ENCODE results near the gene EYA2.

EYA2 gene

DNA sequence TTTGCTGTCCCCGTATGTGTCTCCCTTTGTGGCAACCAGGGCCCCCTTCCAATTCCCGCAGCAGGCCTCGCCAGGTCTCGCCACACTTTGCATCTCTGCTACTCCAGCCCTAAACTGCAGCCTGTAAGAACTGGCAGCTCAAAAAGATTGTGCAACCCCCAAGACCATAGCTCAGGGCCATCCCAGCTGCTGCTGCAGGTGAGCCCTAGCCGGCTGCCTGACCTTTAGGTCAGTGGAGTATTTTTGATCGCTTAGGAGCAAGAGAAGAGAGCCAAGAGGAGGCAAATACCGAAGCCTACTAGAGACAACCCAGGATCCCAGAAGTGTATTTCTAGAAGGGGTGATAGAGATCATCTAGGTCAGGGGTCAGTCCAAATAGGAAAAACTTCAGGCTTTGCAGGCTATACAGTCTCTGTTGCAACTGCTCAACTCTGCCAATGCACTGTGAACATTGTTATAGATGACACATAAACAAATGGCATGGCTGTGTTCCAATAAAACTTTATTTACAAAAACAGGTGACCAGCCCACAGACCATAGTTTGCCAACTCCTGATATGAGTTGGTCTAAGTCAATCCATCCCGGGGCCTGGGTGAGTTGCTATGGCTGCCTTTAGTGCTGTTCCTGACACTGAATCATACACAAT, 138.4 kb downstream of the EYA2 start:
- no peak for DNase-seq (ENCODE audit: extremely low read depth in 1 of 2, low read depth in 1 of 2)

DNA sequence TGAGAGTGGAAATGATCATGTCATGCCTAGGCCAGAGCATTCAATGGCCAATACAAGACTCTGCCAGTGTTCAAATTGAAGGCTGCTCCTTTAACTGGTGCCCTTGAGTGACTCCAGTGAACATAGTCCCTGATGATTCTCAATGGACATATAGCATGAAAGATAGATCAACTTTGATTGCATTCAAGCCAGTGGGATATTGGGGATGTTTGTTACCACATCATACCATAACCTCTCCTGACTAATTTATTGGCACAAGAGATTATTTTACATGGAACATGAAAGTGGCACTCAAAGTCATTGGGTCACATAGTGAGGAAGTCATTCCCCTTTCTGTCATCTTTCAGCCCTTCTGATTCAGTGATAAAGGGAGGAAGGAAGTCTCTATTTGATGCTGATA, 139.0 kb downstream of the EYA2 start:
- DNase-seq (ENCODE audit: extremely low read depth in 1 of 2, low read depth in 1 of 2) = no peak

DNA sequence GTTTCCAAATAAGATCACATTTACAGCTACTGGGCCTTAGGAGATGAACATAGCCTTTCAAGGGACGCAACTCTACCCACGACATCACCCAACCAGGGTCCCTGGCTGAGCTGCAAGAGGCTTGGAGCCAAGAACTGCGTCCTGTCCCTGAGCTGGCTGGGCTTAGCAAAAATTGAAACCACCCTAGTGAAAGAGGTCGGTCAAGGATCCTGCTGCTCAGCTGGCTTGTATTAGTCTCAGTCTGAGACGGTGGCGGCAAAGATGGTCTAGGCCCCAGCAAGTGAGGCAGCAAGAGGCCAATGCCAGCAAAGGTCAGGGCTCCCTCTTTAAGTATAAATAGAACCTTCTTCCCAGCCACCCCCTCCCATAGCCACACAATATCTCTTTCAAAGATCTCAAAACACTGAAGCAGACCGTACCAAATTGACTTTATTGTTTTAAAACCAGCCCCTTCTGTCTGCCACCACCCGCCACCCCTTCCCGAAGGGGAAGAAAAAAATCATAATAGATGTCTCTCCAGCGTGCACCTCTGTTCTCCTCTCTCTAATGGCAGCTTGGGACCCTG, 140.5 kb downstream of the EYA2 start:
- no peak for DNase-seq (ENCODE audit: extremely low read depth in 1 of 2, low read depth in 1 of 2)

DNA sequence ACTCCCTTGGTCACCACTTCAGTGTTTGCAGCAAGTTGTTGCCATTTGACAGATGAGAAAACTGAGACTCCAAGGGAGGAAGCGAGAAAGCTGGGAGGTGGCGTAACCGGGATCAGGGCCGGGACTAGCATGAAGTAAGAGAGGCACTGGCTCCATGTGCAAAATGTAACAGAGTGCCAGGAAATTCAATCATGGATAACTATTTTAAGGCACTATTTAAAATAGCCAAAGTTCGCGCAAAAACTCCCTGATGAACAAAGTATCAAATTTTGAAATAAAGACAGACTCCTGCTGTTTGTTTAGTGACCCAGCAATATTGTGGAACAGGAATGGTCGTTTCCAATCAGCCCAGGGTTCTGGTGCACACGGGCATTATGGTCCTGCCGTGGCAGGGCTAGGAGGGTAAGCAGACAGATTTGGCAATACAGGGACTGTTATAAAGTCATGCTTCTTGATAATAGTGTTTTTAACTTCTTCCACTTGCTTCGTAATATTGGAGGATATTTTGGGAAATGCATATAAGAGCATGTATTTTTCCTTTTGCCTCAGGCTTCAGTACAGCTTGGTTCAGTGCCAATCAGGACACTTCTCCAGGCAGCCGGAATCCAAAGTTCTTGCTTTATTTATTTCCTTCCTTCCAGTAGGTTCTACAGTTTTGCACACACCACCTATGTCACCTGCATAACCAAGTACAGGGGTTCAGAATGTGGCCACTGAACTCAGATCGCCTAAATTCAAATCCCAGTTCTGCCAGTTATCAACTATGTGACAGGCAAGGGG, 141.6 kb downstream of the EYA2 start:
- no peak for DNase-seq (ENCODE audit: extremely low read depth in 1 of 2, low read depth in 1 of 2)

DNA sequence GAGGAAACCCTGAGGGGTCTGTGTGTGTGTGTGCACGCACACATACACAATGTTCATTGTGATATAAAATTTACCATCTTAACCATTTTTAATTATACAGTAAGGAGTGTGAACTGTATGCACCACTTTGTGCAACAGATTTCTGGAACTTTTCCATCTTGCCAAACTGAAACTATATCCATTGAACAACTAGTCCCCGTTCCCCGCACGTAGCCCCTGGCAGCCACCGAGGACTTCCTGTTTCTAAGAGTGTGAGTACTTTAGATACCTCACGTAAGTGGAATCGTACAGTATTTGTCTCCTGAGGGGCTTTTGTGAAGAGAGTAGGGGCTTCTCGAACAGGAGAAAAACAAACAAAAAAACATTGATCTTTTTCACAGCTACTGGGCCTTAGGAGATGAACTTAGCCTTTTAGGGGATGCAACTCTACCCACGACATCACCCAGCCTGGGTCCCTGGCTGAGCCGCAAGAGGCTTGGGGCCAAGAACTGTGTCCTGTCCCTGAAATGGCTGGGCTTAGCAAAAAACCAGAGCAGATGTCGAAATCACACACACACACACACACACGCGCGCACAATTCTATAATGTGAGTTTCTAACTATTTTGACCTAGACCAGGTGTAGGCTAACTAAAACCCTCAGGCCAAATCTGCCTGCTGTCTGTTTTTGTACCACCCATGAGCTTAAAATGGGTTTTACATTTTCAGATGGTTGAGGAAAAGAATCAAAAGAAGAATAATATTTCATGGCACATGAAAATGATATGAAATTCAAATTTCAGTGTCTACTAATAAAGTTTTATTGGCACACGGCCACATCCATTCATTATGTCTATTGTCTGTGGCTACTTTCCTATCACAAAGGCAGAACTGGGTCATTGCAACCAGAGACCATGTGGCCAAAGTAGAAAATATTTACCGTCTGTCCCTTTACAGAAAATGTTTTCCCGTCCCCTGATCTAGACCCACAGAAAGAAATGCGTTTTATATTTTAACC, 144.2 kb downstream of the EYA2 start:
- no peak for DNase-seq (ENCODE audit: extremely low read depth in 1 of 2, low read depth in 1 of 2)

DNA sequence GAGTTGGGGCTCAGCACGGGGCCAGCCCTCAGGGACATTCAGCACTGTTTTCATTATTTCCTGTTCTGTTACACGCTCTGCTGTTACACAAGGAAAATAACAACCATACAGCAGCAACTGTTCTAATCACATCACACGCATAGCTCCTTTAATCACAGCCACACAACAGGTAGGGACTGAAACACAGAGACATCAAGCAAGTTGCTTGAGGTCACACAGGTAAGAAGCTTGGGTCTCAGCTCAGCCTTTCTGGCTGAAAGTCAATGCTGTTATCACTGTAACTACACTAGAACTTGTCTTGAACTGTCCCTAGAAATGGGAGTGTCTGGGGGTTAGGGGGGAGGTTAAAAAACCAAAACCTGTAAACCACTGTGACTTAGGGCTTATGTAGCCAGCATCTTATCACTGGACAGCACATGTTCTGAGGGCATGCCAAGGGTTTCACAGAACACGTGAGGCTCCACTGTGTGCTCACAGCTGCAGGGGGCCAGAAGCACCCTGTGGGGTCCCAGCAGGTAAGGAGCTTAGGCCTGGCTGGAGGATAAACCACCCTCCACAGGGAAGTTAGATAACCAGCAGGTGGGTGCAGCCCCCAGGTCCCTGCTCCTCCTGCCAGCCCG, 146.0 kb downstream of the EYA2 start:
- no peak for DNase-seq (ENCODE audit: extremely low read depth in 1 of 2, low read depth in 1 of 2)

DNA sequence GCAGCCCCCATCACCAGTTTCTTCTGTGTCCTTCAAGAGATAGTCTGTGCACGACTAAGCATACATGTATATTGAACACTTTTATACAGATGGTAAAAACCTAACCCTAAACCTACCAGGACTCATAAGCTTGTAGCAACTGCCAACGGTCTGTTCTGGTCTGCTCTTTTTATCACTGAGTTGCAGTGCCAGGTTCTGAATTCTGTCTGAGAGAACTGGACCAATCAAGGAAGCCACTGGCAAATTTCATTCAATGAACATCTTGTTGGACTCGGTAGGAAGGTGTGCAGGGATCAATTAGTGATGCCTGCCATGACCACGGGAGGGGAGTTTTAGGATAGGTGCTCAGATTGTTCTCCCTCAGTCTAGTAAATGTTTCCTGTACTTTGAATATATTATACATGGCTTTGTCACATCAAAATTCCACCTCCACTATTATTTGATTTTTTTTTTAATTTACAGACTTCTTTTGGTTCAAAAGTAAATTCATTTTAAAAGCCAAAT, 146.8 kb downstream of the EYA2 start:
- DNase-seq (ENCODE audit: extremely low read depth in 1 of 2, low read depth in 1 of 2) = no peak

DNA sequence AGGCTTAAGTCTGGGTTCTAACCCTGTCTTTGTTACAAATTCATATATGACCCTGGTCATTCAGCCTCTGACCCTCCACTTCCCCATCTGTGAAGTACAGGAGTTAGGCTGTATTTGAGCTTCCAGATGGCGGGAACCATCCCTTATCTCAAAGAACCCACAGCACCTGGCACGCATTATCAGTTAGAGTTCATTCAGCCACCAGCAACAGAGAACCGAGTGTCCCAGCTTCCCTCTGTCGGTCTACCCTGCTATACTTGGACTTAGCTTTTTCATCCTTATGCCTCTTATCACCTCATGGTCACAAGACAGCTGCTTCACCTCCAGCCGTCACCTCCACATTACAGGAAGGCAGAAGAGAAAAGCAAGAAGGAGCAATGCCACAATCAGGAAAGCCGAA, 147.8 kb downstream of the EYA2 start:
- no peak for DNase-seq (ENCODE audit: extremely low read depth in 1 of 2, low read depth in 1 of 2)

DNA sequence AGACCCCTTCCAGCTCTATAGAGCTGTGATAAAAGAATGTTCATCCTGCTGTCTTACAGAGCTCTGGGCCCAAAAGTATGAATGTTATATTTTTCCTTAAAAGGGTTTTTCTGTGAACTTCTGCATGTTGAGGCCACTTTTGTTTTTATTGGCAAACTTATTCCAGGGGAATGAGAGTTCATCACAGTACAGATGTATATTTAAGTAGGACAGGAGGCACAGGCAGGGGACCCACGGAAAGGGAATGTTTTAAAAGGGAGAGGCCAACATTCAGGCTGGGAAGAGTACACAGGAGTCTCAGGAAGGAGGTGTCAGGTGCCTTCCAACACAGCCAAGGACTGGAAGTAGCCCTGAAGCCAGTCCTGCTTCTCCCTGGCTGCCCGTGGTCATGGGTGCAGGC, 148.4 kb downstream of the EYA2 start:
- DNase-seq (ENCODE audit: extremely low read depth in 1 of 2, low read depth in 1 of 2) = no peak

DNA sequence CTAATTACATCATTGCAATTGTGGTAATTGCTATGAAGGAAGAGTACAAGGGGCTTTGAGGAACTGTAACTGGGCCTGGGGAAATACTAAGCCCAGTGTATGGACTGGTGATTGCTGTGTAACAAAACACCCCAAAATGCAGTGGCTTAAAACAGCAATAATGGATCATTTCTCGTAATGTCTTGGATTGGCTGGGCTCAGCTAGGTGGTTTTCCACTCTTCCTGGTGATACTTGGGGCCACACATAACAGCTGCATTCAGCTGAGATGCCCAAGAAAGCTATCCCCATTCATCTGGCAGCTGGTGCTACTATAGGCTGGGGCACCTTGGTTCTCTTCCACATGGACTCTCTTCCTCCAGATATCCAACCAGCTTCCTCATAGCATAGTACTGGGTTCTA, 150.3 kb downstream of the EYA2 start:
- no peak for DNase-seq (ENCODE audit: extremely low read depth in 1 of 2, low read depth in 1 of 2)

DNA sequence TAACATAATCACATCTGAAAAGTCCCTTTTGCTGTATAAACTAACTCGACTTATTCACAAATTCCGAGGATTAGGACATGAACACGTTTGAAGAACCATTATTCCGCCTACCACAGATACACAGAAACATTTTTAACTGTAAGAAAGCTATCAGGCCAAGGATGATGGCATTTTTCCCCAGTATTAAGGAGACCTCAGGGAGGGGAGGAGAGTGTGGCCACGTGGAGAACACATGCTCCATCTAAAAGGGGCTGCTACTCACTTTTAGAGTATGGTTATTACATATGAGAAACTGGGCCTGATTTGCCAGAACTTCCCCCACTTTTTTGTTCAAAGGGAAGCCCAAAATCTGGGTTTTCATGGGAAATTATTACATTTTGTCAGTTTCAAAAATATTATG, 153.4 kb downstream of the EYA2 start:
- no peak for DNase-seq (ENCODE audit: extremely low read depth in 1 of 2, low read depth in 1 of 2)

DNA sequence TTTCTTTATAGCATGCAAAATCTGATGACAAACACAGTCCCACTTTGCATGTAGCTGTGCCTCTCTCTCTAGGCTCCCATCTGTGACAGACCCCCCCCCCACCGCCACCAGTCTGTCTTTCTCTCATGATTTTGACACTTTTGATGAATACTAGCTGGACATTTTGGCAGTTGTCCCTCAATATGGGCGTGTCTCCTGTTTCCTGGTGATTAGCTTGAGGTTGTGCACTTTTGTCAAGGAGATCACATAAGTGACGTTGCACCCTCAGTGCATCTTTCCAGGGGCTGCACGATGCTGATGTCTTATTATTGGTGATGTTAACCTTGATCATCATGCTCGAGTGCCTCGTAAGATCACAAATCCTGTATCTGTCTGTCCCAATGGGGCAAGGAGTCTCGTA, 155.1 kb downstream of the EYA2 start:
- DNase-seq (ENCODE audit: extremely low read depth in 1 of 2, low read depth in 1 of 2) = no peak

DNA sequence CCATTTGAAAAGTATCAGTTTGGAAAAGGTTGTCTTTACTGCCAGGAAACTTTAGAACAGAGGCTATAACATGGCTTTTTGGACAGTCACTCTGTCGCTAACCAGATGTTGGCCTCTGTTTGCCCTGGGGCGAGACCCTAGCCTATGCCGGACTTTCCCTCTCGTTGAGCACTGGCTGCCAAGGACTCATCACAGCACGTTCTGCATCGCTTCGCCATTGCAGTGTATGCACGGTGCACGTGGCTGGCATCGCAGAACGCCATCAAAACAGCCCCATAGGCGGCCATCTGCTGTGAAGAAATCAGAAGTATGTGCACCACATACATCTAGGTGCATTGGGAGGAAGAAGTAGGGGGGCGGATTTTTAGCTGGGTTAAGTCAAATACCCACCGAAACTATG, 156.4 kb downstream of the EYA2 start:
- DNase-seq (ENCODE audit: extremely low read depth in 1 of 2, low read depth in 1 of 2) = no peak

DNA sequence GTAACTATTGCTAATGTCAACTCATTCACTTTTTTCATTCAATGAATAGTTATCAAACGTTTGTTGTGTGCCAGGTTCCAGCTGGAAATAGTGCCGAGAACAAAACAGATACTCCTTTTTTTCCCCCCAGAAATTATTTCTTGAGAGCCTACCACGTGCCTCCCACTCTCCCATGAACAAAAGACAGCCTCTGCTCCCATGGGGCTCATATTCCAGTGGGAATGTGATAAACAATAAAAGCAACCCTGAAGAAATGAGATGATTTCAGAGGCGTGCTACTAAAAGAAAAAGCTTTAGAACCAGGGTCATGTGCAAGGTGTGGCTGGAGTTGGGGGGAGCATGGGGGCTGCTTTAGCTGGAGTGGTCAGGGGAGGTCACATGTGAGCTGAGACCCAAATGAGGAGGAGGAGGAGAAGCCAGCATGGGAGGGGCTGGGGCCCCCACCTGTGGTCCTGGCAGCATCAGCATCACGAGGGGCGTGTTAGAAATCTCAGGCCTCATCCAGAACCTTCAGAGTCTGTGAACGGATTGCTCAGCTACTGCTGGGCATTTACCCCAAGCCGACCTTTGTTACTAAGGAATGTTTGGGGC, 157.4 kb downstream of the EYA2 start:
- DNase-seq (ENCODE audit: extremely low read depth in 1 of 2, low read depth in 1 of 2) = no peak

DNA sequence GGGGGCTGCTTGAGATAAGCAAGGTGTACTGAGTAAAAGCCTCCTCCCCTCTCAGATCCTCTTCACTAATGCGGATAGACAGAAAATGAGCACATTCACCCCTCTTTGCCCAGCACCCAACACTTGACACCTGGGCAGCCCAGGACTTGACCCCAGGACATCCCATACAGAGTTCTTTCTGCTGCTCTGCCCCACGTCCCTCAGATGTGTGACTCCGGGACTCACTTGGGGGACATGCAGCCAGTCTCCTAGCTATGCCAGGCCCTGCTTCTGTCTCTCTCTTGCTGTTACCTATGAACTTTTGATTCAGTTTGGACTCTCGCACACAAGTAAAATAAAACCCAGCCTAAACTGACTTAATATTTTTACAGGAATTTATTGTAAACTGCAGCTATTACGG, 159.9 kb downstream of the EYA2 start:
- no peak for DNase-seq (ENCODE audit: extremely low read depth in 1 of 2, low read depth in 1 of 2)

DNA sequence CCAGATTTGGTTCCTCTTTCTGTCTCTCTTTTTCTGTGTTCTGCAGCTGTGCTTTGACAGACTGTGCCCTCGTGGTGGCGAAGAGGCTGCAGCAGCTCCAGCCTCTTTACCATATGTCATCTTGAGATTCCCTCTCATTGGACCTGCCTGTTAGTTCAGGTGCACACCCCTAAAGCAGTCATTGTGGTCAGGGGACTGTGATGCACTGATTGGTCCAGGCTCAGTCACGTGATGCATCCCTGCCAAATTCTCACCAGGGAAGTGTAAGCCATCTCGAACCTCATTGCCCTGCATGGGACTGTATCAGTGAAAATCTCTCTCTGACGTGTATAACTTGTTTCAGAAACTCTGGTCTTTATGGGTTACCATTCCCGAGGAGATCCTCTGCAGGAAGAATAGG, 160.3 kb downstream of the EYA2 start:
- DNase-seq (ENCODE audit: extremely low read depth in 1 of 2, low read depth in 1 of 2) = no peak

DNA sequence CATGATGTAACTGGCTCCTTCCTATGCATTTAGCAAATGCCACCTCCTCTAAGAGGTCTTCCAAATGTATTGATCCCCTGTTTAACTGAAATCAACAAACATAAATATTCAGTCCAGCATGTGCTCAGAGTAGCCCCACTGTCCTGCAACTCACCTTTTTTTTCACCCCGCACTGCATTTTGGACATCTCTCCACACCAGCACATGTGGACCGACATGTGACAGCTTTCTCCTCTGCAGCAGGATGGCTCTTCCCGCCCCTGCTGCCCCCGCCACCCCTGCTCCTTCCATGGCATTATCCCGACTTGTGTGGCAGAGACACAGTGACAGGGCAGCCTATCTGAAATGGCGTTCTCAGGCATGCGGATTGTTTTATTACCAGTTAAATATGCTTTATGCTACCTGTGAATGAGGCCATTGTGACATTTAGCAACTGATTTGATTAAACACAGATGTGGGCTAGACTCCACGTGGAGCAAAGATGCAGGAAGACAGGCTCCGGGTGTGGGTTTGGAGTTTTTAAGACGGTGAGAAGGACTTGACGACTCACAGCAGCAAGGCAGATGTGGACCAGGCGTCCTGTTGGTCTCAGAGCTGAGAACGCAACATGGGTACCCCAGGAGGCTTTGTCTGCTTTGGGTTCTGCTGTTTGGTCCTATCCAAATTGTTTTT, 161.2 kb downstream of the EYA2 start:
- no peak for DNase-seq (ENCODE audit: extremely low read depth in 1 of 2, low read depth in 1 of 2)

DNA sequence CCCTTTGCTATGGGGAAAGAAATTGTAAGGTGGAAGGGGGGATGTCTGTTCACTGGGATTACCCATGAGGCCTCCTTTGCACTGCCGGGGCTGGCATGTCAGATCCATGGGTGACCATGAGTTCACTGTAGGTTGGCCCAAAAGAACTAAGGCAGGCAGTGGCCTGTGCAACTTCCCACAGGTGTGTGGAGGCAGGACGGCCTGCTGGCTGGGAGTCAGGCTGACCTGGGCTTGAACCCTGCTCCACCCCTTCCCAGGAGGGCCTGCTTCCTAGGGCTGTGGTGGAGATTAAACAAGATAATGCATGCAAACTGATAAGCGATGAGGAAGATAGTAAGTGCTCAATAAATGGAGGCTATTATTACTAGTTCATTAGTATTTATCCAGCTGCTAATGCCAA, 163.0 kb downstream of the EYA2 start:
- DNase-seq (ENCODE audit: extremely low read depth in 1 of 2, low read depth in 1 of 2) = no peak

DNA sequence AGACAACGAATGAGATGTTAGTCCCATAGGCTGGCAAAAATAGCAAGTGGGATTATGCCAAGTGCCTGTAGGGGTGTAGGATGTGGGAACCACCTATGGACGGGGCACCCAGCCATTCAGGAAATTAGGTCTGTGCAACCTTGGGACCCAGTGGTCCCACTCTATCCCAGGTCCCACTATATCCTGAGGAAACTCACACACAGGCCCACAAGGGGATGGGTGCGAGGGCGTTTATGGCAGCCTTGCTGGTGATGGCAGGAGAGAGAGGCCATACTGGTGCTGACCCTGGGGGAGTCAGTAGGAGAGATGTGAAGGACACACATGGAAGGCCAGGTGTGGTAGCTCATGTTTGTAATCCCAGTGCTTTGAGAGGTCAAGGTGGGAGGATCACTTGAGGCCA, 163.6 kb downstream of the EYA2 start:
- no peak for DNase-seq (ENCODE audit: extremely low read depth in 1 of 2, low read depth in 1 of 2)

DNA sequence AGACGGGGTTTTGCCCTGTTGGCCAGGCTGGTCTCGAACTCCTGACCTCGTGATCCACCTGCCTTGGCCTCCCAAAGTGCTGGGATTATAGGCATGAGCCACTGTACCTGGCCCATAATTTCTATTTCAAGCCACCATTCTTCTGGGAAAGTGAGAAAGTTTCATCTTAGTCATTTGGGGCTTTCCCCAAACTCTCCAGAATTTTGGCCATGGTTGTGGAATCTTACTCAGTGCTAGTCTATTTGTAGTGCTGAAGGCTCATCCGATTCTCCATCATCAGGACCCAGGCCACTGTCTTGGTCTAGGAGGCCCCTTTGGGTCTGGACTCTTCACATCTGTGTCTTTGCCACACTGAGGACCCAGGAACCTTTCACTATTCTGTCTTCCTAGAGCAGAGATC, 164.9 kb downstream of the EYA2 start:
- no peak for DNase-seq (ENCODE audit: extremely low read depth in 1 of 2, low read depth in 1 of 2)
